Testis (tissue), 2 donors: ENCODE measurements around the gene TNS3.

Experiments used
- POLR2A ChIP-seq: fragments of 450-650 bp; IDR thresholded peaks from one replicate; pipeline ENCODE4 v1.6.1; 2017; ENCODE audit warnings: antibody characterized with exemption, mild to moderate bottlenecking, moderate library complexity
- TF ChIP-seq, protein P1 (sequence below), 3 experiments: fragments of 450-650 bp in 2 of 3; fragments of 200-600 bp in 1 of 3; sonication (generic) in 1 of 3; IDR thresholded peaks; one replicate each; pipeline ENCODE4 v1.5.1; 2016 to 2019; ENCODE audit warnings: antibody characterized with exemption in 3 of 3, mild to moderate bottlenecking in 2 of 3, moderate library complexity in 1 of 3

DNA sequence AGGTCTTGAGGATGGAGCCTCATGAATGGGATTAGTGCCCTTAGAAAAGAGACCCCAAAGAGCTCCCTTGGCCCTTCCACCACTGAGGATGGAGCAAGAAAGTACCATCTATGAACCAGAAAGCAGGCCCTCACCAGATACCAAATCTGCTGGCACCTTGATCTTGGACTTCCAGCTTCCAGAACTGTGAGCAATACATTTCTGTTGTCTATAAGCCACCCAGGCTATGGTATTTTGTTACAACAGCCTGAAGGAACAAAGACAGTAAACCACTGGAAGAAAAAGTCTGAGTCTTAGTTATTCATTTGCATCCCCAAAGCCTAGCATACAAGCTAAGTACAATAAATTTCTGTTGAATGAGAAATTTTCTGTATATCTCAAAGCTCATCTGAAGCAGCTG is 37.9 kb upstream of the TNS3 start:
- TF ChIP-seq, protein P1, sequence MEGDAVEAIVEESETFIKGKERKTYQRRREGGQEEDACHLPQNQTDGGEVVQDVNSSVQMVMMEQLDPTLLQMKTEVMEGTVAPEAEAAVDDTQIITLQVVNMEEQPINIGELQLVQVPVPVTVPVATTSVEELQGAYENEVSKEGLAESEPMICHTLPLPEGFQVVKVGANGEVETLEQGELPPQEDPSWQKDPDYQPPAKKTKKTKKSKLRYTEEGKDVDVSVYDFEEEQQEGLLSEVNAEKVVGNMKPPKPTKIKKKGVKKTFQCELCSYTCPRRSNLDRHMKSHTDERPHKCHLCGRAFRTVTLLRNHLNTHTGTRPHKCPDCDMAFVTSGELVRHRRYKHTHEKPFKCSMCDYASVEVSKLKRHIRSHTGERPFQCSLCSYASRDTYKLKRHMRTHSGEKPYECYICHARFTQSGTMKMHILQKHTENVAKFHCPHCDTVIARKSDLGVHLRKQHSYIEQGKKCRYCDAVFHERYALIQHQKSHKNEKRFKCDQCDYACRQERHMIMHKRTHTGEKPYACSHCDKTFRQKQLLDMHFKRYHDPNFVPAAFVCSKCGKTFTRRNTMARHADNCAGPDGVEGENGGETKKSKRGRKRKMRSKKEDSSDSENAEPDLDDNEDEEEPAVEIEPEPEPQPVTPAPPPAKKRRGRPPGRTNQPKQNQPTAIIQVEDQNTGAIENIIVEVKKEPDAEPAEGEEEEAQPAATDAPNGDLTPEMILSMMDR (IDR thresholded peaks at IDR 0.05), result no peak
- no peak for TF ChIP-seq POLR2A
